Measurements from ENCODE around the gene MDK.
A peak's percentile ranks its signal among the peaks of the same experiment; 100 is the strongest.

The MDK gene

GRCh38 chr11:46381048-46381818, at the start of gene MDK:
MDK (plus strand) TSS chr11:46381669; CDS start chr11:46382058, 389 bp downstream.
- DNase-seq: peak; percentile 10

- no peak for DNase-seq
Measured at GRCh38 chr11:46332093-46332567, 49.3 kb upstream of the MDK start.

DNA sequence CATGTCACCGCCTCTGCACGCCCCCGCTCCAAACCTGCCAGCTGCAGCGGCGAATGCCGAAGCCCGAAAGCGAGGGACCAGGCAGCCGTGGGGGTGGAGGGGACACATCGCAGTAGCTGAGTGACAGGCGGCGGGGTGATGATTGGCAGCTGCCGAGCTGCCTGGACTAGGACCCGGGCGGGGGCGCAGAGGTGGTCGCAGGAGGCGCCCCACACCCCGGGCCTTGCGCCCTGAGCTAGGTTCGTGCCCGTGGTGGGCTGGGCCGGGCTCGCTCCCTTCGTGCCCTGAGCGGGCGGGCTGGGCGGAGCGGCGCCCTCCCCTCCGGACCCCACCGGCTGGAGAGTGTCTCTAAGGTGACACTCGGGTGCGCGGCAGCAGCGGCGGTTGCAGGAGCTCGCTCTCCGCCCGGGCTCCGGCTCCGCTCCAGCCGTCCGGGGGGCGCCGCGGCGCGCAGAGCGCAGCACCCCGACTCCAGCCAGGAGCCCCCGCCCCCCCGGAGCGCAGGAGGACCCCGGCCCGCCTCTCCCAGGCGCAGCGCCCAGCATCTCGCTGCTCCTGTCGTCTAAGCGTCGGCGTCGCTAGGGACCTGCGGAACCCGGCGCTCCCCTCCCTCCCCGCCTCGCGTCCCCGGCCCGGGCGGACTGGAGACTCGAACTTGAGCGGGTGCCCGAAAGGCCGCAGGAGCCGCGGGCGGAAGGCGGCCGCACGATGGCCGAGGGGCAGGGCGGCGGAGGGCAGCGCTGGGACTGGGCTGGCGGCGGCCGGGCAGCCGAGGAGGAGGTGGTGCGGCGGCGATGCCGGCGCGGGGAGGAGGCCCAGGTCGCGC, 48.7 kb upstream of the MDK start:
- no peak for DNase-seq

GRCh38 chr11:46333394-46333947, 48.0 kb upstream of the MDK start:
- DNase-seq: no peak

GRCh38 chr11:46334211-46334610, 47.3 kb upstream of the MDK start:
- DNase-seq: no peak

- DNase-seq: no peak
Measured at GRCh38 chr11:46335271-46335670, 46.2 kb upstream of the MDK start.

GRCh38 chr11:46335890-46336562, 45.4 kb upstream of the MDK start:
- DNase-seq: no peak

- DNase-seq: no peak
Measured at GRCh38 chr11:46336563-46337180, 44.8 kb upstream of the MDK start.

DNA sequence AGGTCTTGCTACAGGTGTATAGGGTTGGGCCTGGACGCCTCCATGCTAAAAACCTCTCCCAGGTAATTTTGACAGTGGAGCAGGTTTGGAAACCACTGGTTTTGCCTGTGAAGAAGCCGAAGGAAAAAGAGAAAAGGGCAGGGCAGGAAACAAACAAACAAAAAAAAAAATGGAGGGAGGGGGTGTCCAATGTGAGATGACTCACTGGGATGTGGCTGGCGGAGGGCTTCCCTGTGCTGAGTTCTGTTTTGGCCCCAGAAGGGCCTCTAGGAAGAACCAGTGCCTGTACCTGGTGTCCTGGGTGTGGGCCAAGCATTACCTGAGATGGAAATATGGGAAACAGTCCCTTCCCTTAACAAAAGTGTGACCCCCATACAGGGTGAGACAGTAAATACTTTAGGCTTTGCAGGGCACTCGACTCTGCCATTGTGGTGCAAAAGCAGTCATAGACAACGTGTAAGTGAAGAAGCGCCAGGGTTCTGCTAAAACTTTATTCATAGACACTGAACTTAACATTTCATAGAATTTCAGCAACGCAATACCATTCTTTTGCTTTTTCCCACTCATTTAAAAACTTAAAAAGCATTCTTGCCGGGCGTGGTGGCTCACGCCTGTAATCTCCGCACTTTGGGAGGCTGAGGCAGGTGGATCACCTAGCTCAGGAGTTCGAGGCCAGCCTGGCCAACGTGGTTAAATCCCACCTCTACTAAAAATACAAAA, 43.7 kb upstream of the MDK start:
- DNase-seq: no peak

- no peak for DNase-seq
Measured at GRCh38 chr11:46338636-46338987, 42.9 kb upstream of the MDK start.

DNA sequence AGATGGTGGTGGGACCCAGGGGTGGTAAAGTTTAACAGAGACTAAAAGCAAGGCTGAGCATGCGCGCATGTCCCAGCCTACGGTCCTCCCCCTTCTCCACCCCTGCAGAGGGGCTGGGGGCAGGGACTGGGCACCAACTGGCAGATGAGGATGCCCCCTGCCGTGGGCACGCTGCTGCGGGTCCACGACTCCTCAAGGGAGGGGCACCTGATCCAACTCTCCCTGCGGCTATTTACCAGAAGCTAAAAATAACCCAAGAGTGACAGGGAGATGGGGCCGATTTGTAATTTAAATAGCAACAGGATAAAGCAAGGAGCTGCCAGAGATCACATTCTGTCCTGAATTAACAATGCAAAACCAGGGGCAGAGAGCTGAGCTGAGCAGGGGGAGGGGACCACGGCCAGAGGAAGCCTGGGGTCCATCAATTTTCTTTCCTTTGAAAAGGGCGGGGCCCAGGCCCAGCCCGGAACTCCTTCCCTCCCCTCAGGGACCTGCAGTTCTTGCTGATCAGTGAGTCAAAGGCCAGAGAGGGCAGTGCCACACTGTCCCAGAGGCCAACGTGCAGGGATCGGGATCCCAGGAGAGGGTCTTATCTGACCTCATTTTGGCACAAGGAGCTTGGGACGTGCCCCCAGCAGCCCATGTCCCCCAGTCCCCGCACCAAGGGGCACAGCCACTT, 42.3 kb upstream of the MDK start:
- no peak for DNase-seq

DNA sequence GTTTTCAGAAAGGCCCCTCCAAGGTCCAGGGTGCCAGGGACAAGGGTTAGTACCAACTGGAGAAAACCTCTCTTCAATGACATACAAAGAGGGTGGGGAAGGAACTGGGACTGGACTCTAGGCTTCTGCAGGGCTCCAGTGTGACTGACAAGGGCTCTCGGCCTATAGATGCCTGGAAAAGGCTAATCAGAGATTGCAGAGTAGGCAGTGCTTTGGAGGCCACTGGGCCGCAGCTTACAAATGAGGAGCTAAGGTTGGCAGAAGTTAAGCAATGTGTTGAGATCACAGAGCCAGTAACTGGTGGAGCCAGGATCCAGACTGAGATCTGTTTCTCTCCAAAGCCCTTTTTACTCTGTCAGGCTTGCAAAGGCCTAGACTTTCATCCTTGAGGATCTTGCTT, 41.7 kb upstream of the MDK start:
- no peak for DNase-seq

DNA sequence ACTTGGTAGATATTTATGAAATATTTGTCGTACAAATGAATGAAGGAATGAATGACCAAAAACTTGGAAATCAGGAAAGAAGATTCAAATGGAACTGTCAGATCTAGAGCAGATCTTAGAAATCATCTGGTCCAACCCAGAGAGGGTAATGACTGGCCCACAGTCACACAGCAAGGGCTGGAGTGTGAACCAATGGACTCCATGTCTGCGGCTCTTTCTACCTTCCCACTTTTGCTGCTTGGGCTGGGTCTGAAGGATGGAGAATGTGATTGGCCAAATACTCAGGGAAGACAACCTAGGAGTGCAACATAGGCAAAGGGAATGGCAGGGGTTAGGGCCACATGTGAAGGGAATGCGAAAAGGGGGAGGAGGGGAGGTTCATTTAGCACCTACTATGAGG, 40.0 kb upstream of the MDK start:
- DNase-seq: no peak

DNA sequence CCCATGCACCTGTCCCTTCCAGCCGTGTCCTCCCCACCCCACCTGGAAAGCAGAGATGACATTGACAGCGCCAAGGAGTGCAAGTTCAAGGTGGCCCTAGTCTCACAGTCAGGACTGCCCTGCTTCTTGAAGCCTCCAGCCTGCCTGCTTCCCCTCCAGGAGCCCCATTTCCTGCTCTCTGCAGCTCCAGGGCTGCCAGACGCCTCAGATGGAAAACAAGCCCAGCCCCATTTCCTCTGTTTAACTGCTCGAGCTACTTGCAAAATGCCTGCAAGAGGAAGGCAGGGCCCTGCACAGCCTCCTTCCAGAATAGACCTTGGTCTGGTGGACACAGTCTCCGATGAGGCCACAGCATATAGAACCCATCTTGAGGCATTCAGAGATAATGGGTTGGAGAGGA, 39.2 kb upstream of the MDK start:
- DNase-seq: no peak

GRCh38 chr11:46343520-46343919, 37.9 kb upstream of the MDK start:
- DNase-seq: no peak

DNA sequence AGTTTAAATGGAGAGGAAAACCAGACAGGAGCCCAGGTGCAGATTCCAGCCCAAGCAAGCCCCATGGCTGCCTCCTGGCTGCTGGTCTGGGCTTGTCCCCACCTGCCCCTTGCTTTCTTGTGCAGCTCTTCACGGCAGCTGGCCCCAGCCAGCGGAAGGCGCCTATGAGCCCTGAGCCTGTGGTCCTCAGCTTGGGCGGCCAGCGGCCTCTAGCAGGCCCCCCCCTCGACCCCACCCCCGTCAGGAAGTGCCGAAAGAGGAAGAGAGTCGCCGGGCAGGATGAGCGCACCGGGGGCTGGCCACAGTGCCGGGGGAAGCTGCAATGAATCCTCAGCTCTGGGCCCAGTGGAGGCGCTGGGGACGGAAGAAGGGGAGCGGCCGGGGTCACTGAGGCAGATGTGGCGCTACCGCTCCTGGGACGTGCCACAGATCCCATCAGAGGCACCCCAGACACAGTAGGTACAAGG, 36.3 kb upstream of the MDK start:
- no peak for DNase-seq

- no peak for DNase-seq
Measured at GRCh38 chr11:46345881-46346484, 35.5 kb upstream of the MDK start.

DNA sequence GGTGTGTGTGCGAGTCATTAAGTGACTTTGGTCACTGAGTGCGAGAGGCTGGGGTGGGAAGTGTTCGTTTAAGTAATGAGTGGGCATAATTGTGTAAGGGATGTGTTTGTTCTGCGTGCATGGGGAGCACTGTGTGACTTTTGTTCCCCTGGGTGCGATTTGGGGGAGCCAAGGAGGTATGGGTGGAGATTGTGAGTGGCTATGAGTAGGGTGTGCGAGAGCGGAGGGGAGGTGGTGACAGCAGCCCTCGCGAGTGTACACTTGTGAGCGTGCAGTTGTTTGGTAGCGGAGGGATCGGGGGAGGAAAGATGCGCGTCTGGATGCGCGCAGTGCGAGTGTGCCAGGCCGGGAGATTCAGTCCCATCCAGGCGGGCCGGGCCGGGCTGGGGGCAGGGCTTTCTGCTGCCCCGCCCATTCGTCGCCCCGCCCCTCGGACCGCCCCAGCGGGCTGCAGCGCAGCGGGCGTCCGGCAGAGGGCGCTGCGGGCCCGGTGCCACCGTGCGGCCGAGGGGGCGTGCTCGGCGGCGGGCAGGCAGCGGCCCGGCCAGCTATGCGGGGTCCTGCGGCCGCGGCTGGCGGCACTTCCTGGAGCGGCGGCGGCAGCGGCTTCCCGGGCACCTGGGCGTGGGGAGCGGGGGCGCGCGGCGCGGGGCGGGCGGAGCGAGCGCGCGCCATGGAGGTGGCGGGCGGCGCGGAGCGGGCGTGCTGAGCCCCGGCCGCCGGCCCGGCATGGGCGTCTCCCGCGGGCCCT, 34.4 kb upstream of the MDK start, which contains the start of gene DGKZ:
Gene DGKZ (plus strand): TSS at position 578 of the 751 bp plus-strand sequence. CDS start 197 bp downstream, outside the sequence.
- peak; percentile 86 for DNase-seq

DNA sequence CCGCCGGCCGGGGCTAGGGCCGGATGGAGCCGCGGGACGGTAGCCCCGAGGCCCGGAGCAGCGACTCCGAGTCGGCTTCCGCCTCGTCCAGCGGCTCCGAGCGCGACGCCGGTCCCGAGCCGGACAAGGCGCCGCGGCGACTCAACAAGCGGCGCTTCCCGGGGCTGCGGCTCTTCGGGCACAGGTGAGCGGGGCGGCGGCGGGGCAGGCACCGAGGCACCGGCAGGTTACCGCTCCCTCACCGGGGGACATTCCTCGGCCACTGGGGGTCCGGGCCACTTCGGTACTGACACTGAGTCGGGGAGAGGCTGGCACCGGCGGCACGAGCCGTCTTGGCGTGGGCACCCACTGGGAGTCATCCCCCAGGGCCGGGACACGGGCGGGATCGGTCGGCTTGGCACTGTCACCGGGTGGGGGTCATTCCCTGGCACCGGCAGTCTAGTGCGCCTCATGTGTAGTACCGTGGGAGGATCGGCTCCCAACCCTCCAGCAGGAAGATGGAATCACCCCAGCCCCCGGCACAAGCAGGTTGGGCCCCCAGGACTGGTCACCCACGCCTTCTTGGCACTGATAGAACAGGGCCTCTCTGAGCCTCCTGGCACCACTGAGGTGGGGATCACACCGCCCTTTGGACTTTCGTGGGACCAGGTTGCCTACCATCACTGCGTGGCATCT, 33.7 kb upstream of the MDK start:
- DNase-seq: no peak
